ENCODE results near the gene KIF17.

KIF17 gene

GRCh38 chr1:20709868-20710267, 7.9 kb downstream of the KIF17 start:
- no peak for DNase-seq

GRCh38 chr1:20708891-20709290, 8.9 kb downstream of the KIF17 start:
- no peak for DNase-seq

- no peak for DNase-seq
Measured at GRCh38 chr1:20708057-20708456, 9.8 kb downstream of the KIF17 start.

GRCh38 chr1:20706841-20707240, 11.0 kb downstream of the KIF17 start:
- no peak for DNase-seq

GRCh38 chr1:20705203-20705755, 12.5 kb downstream of the KIF17 start:
- no peak for DNase-seq

GRCh38 chr1:20704390-20705202, 13.2 kb downstream of the KIF17 start:
- DNase-seq: no peak

GRCh38 chr1:20703124-20703756, 14.6 kb downstream of the KIF17 start:
- DNase-seq: no peak

- no peak for DNase-seq
Measured at GRCh38 chr1:20702416-20702815, 15.4 kb downstream of the KIF17 start.

- no peak for DNase-seq
Measured at GRCh38 chr1:20701847-20702246, 16.0 kb downstream of the KIF17 start.

- no peak for DNase-seq
Measured at GRCh38 chr1:20701446-20701845, 16.4 kb downstream of the KIF17 start.

GRCh38 chr1:20700636-20701215, 17.1 kb downstream of the KIF17 start:
- no peak for DNase-seq

GRCh38 chr1:20699558-20699957, 18.2 kb downstream of the KIF17 start:
- no peak for DNase-seq

GRCh38 chr1:20698195-20698910, 19.5 kb downstream of the KIF17 start:
- no peak for DNase-seq

- DNase-seq: no peak
Measured at GRCh38 chr1:20697563-20697962, 20.2 kb downstream of the KIF17 start.

- peak; percentile 33 to 66 (median 63) for DNase-seq
Measured at GRCh38 chr1:20696397-20697333, 21.1 kb downstream of the KIF17 start.

- DNase-seq: no peak
Measured at GRCh38 chr1:20695515-20695914, 22.3 kb downstream of the KIF17 start.

GRCh38 chr1:20693623-20694022, 24.2 kb downstream of the KIF17 start:
- DNase-seq: no peak

- DNase-seq: no peak
Measured at GRCh38 chr1:20691872-20692271, 25.9 kb downstream of the KIF17 start.

- no peak for DNase-seq
Measured at GRCh38 chr1:20689645-20690056, 28.2 kb downstream of the KIF17 start.

GRCh38 chr1:20686883-20687725, 30.7 kb downstream of the KIF17 start:
- no peak for DNase-seq

- no peak for DNase-seq
Measured at GRCh38 chr1:20685741-20686140, 32.1 kb downstream of the KIF17 start.

Measured in T-helper 1 cell (primary cell).